Islet precursor cell (in vitro differentiated cells): ENCODE data around the gene KRT33B.
"Not testable (repeated sequence)": the region's sequence is repeated elsewhere in the genome, so short reads cannot be mapped to it uniquely, and the experiment has no call there.

Experiments
- DNase-seq: peaks from one replicate; pipeline ENCODE4 v3.0.0-alpha.2; 2018

The KRT33B gene

DNA sequence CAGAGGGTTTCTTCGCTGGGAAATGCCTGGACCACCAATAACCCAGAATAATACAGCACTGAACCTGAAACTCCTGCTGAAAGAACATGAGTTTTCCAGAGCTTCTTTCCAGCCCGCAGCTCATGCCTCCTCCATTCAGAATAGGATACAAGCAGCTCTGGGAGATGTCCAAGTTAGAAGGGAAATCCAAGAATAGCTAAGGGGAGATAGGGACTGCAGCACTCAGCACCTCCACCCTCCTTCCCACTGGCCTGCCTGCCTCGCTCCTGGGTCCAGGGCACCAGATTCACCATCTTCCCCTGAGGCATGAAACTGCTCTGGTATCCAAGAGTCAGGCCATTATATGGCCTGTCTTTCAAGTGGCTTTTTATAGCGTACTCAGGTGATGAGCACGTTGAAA lies 23.7 kb upstream of the KRT33B start:
- DNase-seq: peak; percentile 58

- DNase-seq: no peak
Measured at GRCh38 chr17:41392278-41392677, 22.7 kb upstream of the KRT33B start.

GRCh38 chr17:41391535-41391934 lies 21.9 kb upstream of the KRT33B start:
- DNase-seq: no peak

DNA sequence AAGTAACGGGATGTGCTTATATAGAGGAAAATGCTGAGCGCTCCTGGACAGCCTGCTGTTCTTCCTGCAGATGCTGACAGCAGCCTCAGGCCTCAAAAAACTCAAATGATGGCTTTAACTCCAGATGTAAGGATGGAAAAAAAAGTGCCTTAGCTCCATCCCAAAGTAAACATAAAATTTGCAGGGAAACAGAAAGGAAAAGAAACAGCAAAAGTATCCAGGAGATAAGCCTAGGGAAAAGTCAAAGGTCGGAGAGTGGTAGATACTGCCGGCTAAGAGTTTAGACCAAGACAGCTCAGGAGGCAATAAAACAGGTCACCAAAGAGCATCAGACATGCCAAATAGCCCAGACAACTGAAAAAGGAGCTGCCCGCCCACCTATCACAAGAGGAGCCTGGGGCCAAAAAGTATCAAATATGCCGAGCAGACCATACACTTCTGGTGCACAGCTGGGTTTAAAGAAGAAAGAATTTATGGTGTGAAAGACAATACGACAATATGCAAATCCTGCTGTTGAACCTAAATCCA lies 20.9 kb upstream of the KRT33B start:
- DNase-seq: peak; percentile 74

DNA sequence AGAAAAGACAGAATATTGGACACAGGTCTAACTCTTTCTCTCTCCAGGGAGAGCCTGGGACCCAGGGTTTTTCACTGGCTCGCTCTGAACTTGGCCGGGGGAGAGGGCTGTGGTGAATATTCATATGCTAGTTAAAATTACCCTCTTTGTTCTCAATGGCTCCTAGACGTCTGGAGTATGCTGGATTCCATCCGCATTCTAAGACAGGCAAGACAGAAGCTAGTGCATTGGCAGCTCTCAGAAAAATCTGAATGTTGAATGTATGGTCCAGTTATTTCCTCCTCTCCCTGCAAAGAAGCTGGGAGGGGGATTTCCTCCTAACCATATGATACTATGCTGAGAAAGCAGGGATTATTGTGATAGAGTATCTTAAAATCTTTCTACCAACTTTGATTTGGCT lies 18.1 kb upstream of the KRT33B start:
- no peak for DNase-seq

DNA sequence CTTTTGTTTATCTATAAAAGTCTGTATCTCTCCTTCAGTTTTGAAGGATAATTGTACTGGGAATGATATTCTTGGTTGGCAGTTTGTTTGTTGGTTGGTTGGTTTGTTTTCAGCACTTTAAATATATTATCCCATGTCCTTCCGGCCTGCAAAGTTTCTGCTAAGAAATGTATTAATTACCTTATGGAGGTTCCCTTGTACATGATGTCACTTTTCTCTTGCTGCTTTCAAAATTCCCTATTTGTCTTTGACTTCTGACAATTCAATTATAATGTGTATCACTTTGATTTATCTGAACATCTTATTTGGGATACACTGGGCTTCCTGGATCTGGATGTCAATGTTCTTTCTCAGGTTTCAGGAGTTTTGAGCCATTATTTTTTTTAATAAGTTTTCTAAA lies 16.6 kb upstream of the KRT33B start:
- DNase-seq: no peak

DNA sequence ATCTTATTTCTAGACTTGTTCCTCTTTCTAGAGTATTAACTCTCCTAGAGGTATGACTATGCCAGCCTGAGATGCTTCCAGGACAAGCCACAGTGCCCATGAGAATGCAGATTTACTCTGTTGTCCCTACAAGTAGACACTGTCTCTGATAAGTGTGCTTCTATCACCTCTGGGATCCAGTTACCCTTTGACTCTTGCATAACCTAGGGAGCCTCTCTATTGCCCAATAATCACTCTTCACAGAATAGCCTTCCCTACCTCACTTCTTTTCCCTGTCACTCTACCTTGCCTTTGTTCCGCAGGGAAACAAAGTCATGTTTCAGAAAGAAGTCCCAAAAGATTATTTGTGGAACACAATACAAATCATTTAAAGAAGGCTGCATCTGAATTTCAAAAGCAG lies 14.1 kb upstream of the KRT33B start:
- peak; percentile 35 for DNase-seq

DNA sequence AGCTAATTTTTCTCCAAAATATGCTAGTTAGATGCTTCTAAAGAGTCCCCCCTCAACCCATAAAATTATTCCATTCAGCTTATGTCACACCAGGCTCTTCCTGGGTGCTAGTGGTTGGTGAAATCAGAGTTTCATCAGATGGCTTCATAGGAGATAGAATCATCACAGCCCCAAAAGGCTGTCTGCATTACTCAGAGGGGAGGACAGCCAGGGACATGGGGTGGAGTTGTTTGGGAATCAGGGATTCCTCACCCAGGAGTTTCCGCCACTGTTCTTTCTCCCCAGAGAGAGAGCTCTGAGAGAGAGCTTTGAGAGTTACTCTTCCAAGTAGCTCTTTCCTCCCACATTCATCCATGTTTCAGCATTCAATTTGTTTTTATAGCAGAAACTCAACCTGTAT lies 12.8 kb upstream of the KRT33B start:
- peak; percentile 51 for DNase-seq

GRCh38 chr17:41381943-41382342 lies 12.3 kb upstream of the KRT33B start, which contains the start of gene KRT34:
Gene KRT34, minus strand, starts transcription at chr17:41382306. Its CDS starts 60 bp downstream, at chr17:41382246.
- not testable (repeated sequence) for DNase-seq

- not testable (repeated sequence) for DNase-seq
Measured at GRCh38 chr17:41380091-41380490, 10.5 kb upstream of the KRT33B start.

- no peak for DNase-seq
Measured at GRCh38 chr17:41377546-41377945, 7.9 kb upstream of the KRT33B start.

GRCh38 chr17:41369023-41369422 lies 590 bp downstream of the KRT33B start:
- DNase-seq: no peak

DNA sequence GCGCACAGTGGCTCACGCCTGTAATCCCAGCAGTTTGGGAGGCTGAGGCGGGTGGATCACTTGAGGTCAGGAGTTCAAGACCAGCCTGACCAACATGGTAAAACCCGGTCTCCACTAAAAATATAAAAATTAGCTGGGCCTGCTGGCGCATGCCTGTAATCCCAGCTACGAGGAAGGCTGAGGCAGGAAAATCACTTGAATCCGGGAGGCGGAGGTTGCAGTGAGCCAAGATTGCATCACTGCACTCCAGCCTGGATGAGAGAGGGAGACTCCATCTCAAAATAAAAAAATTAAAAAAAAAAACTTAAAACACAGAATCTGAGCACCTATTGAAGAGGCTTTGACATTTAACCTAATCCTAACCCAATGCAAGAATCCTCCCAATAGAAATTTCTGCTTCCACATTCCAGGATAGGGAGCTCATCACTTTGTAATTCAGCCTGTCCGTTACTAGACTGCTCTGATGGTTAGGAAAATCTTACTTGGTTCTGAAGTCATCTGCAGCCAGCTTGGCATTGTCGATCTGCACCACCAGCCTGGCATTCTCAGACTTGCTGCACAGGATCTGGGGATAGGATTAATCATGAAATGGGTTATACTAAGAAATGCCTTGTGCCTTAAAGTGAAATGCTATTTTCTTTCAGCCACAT lies 2.1 kb downstream of the KRT33B start:
- peak; percentile 67 for DNase-seq

DNA sequence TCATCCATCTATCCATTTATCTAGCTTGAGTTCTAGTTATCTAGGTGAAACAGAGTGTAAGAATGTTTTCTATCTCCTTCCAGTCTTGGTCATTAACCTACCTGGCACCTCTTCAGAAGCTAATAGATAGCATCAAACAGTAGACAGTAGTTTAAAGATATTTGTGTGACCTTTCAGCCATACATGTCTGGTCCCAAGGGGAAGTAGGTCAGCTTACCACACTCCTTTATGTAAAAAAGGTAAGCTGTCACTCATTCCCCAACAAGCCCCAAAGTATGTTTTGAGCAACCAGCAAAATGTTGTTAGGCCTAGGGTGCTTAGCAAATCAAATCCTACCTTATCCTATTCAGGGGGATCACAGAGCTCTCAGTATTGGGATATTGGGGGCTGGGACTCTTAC lies 3.5 kb downstream of the KRT33B start:
- DNase-seq: no peak

- DNase-seq: no peak
Measured at GRCh38 chr17:41363881-41364280, 5.7 kb downstream of the KRT33B start.

DNA sequence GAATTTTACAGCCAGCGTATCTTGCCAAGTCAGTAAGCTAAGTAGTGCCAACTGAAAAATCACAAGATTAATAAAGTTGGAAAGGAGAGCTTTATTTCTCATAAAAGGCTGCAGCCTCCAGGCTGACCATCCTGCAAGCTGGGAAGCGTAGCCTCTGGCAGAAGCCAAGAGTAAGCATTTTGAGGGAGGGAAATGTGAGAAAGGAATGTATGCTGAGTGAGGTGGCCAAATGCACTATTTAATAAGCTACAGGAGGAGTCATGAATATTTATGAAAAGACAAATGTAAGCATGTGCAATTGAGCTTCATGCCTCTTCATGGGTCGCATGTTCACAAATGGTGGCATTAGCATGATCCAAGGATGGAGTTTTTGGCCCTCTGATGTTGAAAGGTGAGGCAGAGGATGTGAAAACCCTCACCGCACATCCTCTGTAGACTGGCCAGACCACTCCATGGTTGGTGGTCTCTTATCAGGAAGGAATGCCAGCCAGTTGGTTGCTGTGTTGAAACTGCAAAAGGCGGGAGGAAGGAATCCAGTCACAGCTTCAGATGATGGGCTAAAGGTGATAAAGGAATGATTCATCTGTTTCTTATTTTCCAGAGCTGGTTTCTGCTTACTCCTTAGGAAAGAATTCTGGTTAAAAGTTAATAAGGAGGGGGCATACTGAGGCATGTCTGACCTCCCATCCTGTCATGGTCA lies 9.2 kb downstream of the KRT33B start:
- DNase-seq: peak; percentile 92

DNA sequence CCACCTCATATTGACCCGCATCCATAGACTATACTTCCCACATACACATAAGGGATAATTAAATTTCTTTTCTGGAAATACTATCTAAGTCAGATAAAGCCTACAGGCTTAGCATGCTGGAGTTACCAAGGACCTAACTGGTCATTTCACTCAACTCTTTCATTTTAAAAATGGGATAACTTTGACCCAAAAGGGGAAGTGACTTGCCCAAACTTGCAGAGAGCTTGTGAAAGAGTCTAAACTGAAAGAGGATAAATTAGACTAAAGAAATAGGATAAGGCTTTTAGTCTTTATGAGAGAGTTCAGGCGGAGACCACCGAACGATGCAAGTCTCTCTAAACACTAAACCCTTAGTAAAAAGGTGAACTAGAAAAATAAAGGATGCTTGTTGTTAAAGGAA lies 15.1 kb downstream of the KRT33B start:
- DNase-seq: no peak

GRCh38 chr17:41352597-41353366 lies 16.8 kb downstream of the KRT33B start:
- peak; percentile 68 for DNase-seq

GRCh38 chr17:41351177-41351576 lies 18.4 kb downstream of the KRT33B start:
- DNase-seq: no peak

- peak; percentile 41 for DNase-seq
Measured at GRCh38 chr17:41350381-41350878, 19.2 kb downstream of the KRT33B start, which contains the start of gene KRT33A. Gene KRT33A, minus strand, starts transcription at chr17:41350828. Its CDS starts 61 bp downstream, at chr17:41350767.

DNA sequence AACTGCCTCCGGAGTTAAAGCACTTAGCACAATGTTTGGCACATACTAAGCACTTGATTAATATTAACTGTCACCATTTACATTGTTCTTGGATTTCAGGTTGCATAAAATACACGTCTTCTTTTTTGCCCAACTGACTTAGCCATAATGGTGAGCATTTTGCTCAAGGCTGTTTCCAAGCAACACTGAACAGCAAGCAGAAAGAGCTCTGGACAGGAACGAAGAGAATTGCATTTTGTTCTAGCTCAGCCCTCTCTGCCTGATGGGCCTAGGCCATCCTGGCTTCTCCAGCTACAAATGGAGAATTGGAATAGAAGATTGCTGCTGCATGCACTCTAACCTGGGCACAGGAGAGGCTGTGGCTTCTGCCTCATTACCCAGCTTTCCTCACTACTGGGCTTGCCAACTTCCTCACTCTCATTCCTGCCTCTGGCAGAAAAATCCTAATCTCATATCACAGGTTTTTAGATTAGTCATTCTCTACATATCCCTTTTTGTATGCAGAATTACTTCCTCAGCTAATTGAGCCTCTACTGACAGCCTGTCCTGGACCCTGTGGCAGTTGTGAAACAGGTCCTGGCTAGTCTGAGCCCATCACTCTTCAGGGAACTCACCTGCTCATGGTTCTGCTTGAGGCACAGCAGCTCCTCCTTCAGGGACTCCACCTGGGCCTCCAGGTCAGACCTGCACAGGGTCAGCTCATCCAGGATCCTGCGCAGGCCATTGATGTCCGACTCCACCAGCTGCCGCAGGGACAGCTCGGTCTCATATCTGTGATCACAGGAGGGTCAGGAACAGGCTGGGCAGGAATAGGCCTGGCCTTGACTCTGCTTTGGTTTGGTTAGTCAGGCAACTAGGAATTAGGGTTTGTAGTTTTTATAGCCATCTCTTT lies 21.5 kb downstream of the KRT33B start:
- peak; percentile 51 for DNase-seq

GRCh38 chr17:41346421-41346820 lies 23.2 kb downstream of the KRT33B start:
- DNase-seq: peak; percentile 31
